H9 (cell line): ENCODE results near the gene METTL16. TPM values are rescaled to one million over a fixed set of nuclear protein-coding genes. Genes with fewer than 3 reads are reported as not detected.

Experiments
- DNase-seq: peaks from one replicate; pipeline ENCODE4 v3.0.0-alpha.2; 2017
- H2AFZ ChIP-seq: one replicate; pipeline ENCODE4 v1.6.1; 2013; ENCODE audit warnings: mild to moderate bottlenecking, low read length, control low read depth, moderate library complexity
- H2AK5ac ChIP-seq: 2 replicates; pipeline ENCODE4 v1.6.1; 2013; ENCODE audit warnings: low read length, control low read depth, mixed read lengths; ENCODE audit not compliant: insufficient read length
- H2BK120ac ChIP-seq: one replicate; pipeline ENCODE4 v1.6.1; 2013; ENCODE audit warnings: low read depth, mild to moderate bottlenecking, low read length, control low read depth, inconsistent platforms; ENCODE audit not compliant: poor library complexity, severe bottlenecking
- H2BK12ac ChIP-seq: 2 replicates; pipeline ENCODE4 v1.6.1; 2013; ENCODE audit warnings: low read length, control low read depth, mixed read lengths, low read depth; ENCODE audit not compliant: insufficient read length
- H2BK15ac ChIP-seq: 2 replicates; pipeline ENCODE4 v1.6.1; 2013; ENCODE audit warnings: low read depth, low read length, control low read depth
- H2BK20ac ChIP-seq: one replicate; pipeline ENCODE4 v1.6.1; 2013; ENCODE audit warnings: low read depth, mild to moderate bottlenecking, low read length, control low read depth, inconsistent platforms; ENCODE audit not compliant: poor library complexity, severe bottlenecking
- H2BK5ac ChIP-seq: 2 replicates; pipeline ENCODE4 v1.6.1; 2013; ENCODE audit warnings: low read length, control low read depth, mixed read lengths; ENCODE audit not compliant: insufficient read length
- H3K14ac ChIP-seq: 2 replicates; pipeline ENCODE4 v1.6.1; 2013; ENCODE audit warnings: low read length, control low read depth; ENCODE audit not compliant: insufficient read depth
- H3K18ac ChIP-seq: 2 replicates; pipeline ENCODE4 v1.6.1; 2013; ENCODE audit warnings: low read depth, mild to moderate bottlenecking, mixed read lengths, low read length, control low read depth; ENCODE audit not compliant: insufficient read length
- H3K23ac ChIP-seq: 2 replicates; pipeline ENCODE4 v1.6.1; 2013; ENCODE audit warnings: low read length, control low read depth, mixed read lengths, low read depth; ENCODE audit not compliant: insufficient read length
- H3K23me2 ChIP-seq: 2 replicates; pipeline ENCODE4 v1.6.1; 2013; ENCODE audit warnings: low read depth, mild to moderate bottlenecking, mixed read lengths, low read length, control low read depth; ENCODE audit not compliant: insufficient read length, poor library complexity, severe bottlenecking
- H3K27ac ChIP-seq: 2 replicates; pipeline ENCODE4 v1.5.1; 2013; ENCODE audit warnings: low read length, control low read depth, mixed read lengths, low read depth; ENCODE audit not compliant: insufficient read length
- H3K27me3 ChIP-seq: 2 replicates; pipeline ENCODE4 v1.6.1; 2013; ENCODE audit warnings: low read length, control low read depth, inconsistent platforms; ENCODE audit not compliant: insufficient read depth
- H3K4ac ChIP-seq: 2 replicates; pipeline ENCODE4 v1.6.1; 2013; ENCODE audit warnings: low read depth, mild to moderate bottlenecking, control low read depth, inconsistent platforms, low read length, moderate library complexity
- H3K4me1 ChIP-seq: 2 replicates; pipeline ENCODE4 v1.6.1; 2013; ENCODE audit warnings: low read length, control low read depth, inconsistent platforms; ENCODE audit not compliant: insufficient read depth
- H3K4me2 ChIP-seq: 2 replicates; pipeline ENCODE4 v1.6.1; 2013; ENCODE audit warnings: low read length, control low read depth, mixed read lengths; ENCODE audit not compliant: insufficient read length, insufficient read depth
- H3K56ac ChIP-seq: 2 replicates; pipeline ENCODE4 v1.6.1; 2013; ENCODE audit warnings: low read depth, mild to moderate bottlenecking, mixed read lengths, low read length, control low read depth; ENCODE audit not compliant: insufficient read length
- H3K79me1 ChIP-seq: 2 replicates; pipeline ENCODE4 v1.6.1; 2013; ENCODE audit warnings: low read depth, mild to moderate bottlenecking, moderate library complexity, low read length, control low read depth, inconsistent platforms; ENCODE audit not compliant: insufficient read depth, poor library complexity, severe bottlenecking
- H3K79me2 ChIP-seq: 2 replicates; pipeline ENCODE4 v1.6.1; 2013; ENCODE audit warnings: low read length, control low read depth, inconsistent platforms; ENCODE audit not compliant: insufficient read depth
- H3K9ac ChIP-seq: 2 replicates; pipeline ENCODE4 v1.6.1; 2013; ENCODE audit warnings: low read length, control low read depth, mixed read lengths; ENCODE audit not compliant: insufficient read length; ENCODE audit errors: extremely low read depth
- H3K9me3 ChIP-seq: one replicate; pipeline ENCODE4 v1.6.1; 2013; ENCODE audit warnings: low read depth, low read length, inconsistent platforms; ENCODE audit not compliant: control insufficient read depth
- H3T11ph ChIP-seq: one replicate; pipeline ENCODE4 v1.6.1; 2013; ENCODE audit warnings: mild to moderate bottlenecking, low read length, control low read depth, inconsistent platforms
- H4K20me1 ChIP-seq: one replicate; pipeline ENCODE4 v1.6.1; 2013; ENCODE audit not compliant: control insufficient read depth, insufficient read length, insufficient read depth
- H4K5ac ChIP-seq: 2 replicates; pipeline ENCODE4 v1.6.1; 2013; ENCODE audit warnings: low read depth, mild to moderate bottlenecking, mixed read lengths, low read length, control low read depth; ENCODE audit not compliant: insufficient read length
- H4K8ac ChIP-seq: replicated peaks from 2 replicates; pipeline ENCODE4 v1.6.1; 2013; ENCODE audit warnings: low read length, control low read depth, mixed read lengths, low read depth; ENCODE audit not compliant: insufficient read length
- H4K91ac ChIP-seq: 2 replicates; pipeline ENCODE4 v1.6.1; 2013; ENCODE audit warnings: low read depth, mild to moderate bottlenecking, moderate library complexity, mixed read lengths, low read length, control low read depth; ENCODE audit not compliant: insufficient read length
- H3K27ac Mint-ChIP-seq, 3 experiments: 2 replicates in 2 of 3; 3 replicates in 1 of 3; pipeline ENCODE4 v1.8.0; 2020 to 2021; ENCODE audit warnings: mixed read lengths in 3 of 3, mild to moderate bottlenecking in 1 of 3, moderate library complexity in 1 of 3
- H3K27me3 Mint-ChIP-seq: 2 replicates; pipeline ENCODE4 v1.8.0; 2021; ENCODE audit warnings: low read depth, mild to moderate bottlenecking, moderate library complexity, mixed read lengths
- H3K36me3 Mint-ChIP-seq, 3 experiments: 2 replicates in 2 of 3; 3 replicates in 1 of 3; pipeline ENCODE4 v1.8.0; 2020 to 2021; ENCODE audit warnings: low read depth in 3 of 3, mixed read lengths in 3 of 3; ENCODE audit not compliant: insufficient read depth in 1 of 3
- H3K4me1 Mint-ChIP-seq, 2 experiments: 2 replicates each; pipeline ENCODE4 v1.8.0; 2020; ENCODE audit warnings: mixed read lengths in 2 of 2
- H3K4me3 Mint-ChIP-seq, 2 experiments: 2 replicates in 1 of 2; 3 replicates in 1 of 2; pipeline ENCODE4 v1.8.0; 2020 to 2021; ENCODE audit warnings: mild to moderate bottlenecking in 2 of 2, mixed read lengths in 2 of 2, moderate library complexity in 1 of 2
- H3K9me3 Mint-ChIP-seq, 2 experiments: 2 replicates in 1 of 2; 3 replicates in 1 of 2; pipeline ENCODE4 v1.8.0; 2020; ENCODE audit warnings: mild to moderate bottlenecking in 2 of 2, mixed read lengths in 2 of 2, moderate library complexity in 1 of 2
- CTCF ChIP-seq: fragments of 200-600 bp; sonication (generic); conservative IDR thresholded peaks from 3 replicates; pipeline ENCODE4 v1.8.0; 2021; ENCODE audit warnings: antibody characterized with exemption, mild to moderate bottlenecking
- WGBS: extraction: QIAGEN DNeasy Blood & Tissue Kit; methylation state at CpG from one replicate; pipeline ENCODE4 v1.1.7; 2013; ENCODE audit warnings: missing lambda C conversion rate, low lambda C conversion rate, mixed read lengths; ENCODE audit not compliant: insufficient read length; ENCODE audit errors: extremely low coverage; 5-methylcytosine and 5-hydroxymethylcytosine counted together
- total RNA-seq: library from RNA; stranded (reverse); gene quantifications from 2 replicates; pipeline ENCODE4 v1.2.1, GENCODE V29; 2021

The METTL16 gene
- total RNA-seq, 1 experiment from 2014 or later: 55.4 TPM

GRCh38 chr17:2510559-2510958, 1.1 kb downstream of the METTL16 start:
- Mint-ChIP-seq H3K36me3 (peaks cover 23 to 27% (median 26%) of the 10 kb centered on the region in 3 experiments), H3K9me3 (peaks cover 14 to 17% of the 10 kb centered on the region in 2 experiments), H3K4me1 (peaks cover 7 to 12% of the 10 kb centered on the region in 2 experiments), H3K27ac (no peak overlapping the region), H3K27me3 (no peaks in the 10 kb centered on the region), H3K4me3 (no peak overlapping the region)
- Histone ChIP-seq H2BK120ac (no peak overlapping the region), H4K5ac (no peak overlapping the region), H4K8ac (no peak overlapping the region), H3K18ac (no peak overlapping the region), H3T11ph (no peak overlapping the region), H3K9ac (peak overlapping the region; percentile 99), H2BK20ac (no peak overlapping the region), H2BK12ac (no peak overlapping the region), H3K23me2 (peaks cover 10% of the 10 kb centered on the region), H3K27me3 (no peaks in the 10 kb centered on the region), H2BK5ac (no peak overlapping the region), H3K4ac (no peak overlapping the region), H4K20me1 (no peaks in the 10 kb centered on the region), H2AK5ac (no peak overlapping the region), H3K14ac (no peak overlapping the region), H2BK15ac (no peak overlapping the region), H3K56ac (no peak overlapping the region), H4K91ac (no peak overlapping the region), H3K27ac (no peak overlapping the region), H3K9me3 (no peaks in the 10 kb centered on the region), H3K79me1 (peaks cover 9% of the 10 kb centered on the region), H3K4me1 (no peaks in the 10 kb centered on the region), H3K79me2 (peaks cover 33% of the 10 kb centered on the region), H3K4me2 (peak overlapping the region; percentile 93), H3K23ac (no peak overlapping the region), H2AFZ (no peak overlapping the region)
- no CpG with 5 or more reads among the region's 2 CpGs for WGBS
- DNase-seq: no peak
- TF ChIP-seq CTCF: no peak
